ENCODE results near the gene FKBP7.
"Not testable (repeated sequence)": the region's sequence is repeated elsewhere in the genome, so short reads cannot be mapped to it uniquely, and the experiment has no call there.

The FKBP7 gene

DNA sequence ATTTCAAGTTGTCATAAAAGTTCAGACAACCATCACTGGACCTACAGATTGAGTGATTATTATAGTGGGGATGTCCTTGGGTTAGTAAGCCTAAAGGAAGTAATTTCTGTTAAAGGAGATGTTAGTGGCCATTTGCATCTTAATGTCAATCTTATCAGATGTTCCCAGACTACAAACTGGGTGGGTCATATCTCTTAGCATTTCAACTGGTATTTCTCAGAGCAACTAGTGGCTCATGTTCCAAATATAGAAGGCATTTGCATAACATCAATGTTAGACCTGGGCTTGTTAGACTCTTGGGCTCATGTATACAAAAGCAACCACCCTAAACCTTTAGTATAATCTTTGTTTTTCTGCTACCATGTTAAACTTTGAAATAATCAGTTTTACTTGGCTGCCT, 19.7 kb upstream of the FKBP7 start:
- no peak for DNase-seq

DNA sequence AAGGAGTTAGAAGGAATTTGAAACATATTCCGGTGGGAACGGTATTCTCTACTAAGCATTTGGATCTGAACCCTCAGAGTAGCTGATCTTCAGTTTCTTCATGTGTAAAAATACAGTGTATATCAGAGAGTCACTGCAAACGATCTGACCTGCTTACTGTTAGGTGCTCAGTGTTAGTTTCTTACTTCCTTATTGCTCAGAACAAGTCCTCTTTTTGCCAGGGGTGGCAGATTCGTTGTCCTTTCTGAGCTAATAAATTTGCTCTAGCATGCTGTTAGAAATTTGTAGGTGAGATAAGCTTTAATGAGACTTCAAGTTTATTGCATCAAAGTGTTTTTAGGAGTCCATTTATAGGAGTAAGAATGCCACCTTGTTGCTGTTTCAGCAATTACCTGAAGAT, 17.6 kb upstream of the FKBP7 start:
- DNase-seq: no peak

DNA sequence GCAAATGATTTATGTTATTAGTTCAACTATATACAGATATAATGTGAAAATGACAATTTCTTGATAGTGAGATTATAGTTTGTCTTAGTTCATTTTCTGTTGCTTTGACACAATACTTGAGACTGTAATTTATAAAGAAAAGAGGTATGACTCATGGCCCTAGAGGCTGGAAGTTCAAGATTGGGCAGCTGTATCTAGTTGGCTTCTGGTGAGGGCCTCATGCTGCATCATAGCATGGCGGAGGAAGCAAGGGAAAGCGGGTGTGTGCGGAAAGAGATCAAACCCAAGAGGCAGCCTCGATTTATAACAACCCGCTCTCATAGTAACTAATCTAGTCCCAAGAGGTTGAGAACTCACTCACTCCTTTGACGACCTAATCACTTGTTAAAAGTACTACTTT, 13.2 kb upstream of the FKBP7 start:
- no peak for DNase-seq

DNA sequence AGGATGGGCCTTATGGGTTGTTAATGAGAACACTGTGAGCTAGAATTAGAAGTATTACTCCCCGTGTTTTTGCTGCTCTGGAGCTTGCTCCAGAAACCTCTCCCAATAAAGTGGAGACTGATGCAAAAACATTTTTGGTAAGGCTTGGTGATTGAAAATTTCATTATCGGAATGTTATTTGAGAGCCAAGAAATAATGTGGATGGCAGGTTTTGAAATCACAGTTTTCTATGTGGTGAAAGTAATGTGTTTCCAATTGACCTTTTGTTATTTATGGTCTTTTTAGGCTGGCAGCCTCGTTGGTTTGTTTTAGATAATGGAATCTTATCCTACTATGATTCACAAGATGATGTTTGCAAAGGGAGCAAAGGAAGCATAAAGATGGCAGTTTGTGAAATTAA, 7.0 kb upstream of the FKBP7 start:
- DNase-seq: no peak

DNA sequence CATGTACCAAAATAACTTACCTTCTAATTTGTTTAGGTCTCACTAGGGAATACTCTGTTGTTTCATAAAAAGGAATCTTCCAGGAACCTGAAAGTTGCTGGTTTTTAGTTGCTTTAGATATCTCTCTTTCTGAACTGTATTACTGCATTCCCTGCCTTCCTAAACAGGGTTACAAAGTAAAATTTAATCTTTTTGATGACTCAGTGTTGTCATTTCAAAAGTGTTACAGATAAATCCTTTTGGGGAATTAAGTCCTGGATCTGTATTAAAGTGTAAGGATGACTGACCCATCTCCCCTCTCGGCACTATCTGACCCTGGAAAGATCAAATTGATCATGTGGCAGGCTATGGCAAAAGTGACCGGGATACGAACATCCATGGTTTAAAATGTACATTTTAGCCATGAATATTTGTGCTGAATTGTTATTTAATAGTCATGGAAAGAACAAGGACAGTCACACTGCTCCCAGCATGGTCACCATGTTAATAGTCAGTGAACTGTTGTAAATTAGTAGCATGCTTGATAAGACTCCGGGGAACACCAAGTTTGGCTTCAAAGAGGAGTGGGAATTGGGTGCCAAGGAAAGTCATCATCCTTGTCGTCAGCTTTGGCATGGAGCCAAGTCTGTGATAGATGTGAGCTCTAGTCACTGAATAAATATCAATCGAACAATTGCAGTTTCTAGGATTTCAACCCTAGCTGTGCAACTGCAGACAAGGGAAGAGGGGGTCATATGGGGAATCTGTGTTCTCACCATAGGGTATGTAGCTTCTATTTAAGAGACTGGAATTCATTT, 6.0 kb upstream of the FKBP7 start:
- DNase-seq: no peak

DNA sequence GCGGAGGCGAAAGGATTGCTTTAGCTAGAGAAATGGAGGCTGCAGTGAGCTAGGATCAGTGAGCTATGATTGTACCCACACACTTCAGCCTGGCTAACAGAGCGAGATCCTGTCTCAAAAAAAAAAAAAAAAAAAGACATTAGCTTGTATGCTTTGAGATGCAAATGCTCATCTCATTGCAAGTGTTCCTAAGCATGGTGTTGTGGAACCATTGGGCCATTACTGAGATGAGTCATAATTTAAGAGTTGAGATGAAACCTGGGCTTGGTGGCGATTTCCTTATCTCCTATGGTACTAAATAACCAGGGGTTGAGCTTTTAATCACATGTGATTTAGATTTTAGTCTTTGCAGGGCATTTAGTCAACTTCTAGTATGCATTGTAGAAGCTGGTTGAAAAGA, 4.0 kb upstream of the FKBP7 start:
- no peak for DNase-seq

DNA sequence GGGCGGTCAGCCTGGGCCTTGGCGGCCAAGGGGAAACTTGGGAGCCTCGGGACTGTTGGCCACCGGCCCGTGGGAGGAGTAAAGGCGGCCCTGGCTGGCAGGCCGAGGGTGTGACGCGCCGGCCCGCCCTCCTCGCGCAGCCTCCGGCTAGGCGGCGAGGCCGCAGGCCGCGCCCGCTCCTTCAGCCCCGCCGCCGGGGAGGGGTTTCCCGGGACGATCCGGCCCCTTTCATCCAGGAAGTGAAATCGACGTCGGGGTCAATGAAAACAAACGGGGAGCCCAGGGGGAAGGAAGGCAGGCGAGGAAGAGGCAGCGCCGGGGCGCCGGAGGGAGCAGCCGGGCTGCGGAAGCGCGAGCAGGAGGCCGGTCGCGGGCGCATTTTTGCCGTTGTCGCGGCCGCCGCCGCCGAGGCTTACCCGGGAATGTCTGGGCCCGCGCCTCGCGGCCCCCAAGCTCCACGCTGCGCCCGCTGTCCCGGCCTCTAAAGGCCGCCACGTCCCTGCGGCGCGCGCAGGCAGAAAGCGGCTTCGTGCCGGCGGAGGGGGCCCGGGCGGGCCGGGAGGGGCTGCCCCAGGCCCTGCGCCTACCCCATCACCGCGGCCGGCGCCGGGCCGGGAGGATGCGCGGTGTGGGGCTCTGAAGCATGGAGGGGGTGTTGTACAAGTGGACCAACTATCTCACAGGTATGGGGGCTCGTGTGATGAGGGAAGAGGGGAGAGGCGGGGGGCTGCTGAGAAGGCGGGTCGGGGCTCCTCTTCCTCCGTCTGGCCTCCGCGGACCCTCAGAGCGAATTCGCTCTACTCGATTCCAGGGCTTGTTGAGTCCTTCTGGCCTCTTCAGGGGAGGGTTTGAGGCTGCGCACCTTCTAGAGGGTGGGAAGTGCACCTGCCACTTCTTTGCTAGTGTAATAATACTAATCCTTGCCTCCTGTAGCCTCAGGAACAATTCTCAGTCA, 2.1 kb upstream of the FKBP7 start, which contains the start of gene PLEKHA3:
TSS of gene PLEKHA3 (plus strand) at position 231 of the 955 bp plus-strand sequence. CDS start at position 644, 413 bp downstream.
- DNase-seq: peak; percentile 98

DNA sequence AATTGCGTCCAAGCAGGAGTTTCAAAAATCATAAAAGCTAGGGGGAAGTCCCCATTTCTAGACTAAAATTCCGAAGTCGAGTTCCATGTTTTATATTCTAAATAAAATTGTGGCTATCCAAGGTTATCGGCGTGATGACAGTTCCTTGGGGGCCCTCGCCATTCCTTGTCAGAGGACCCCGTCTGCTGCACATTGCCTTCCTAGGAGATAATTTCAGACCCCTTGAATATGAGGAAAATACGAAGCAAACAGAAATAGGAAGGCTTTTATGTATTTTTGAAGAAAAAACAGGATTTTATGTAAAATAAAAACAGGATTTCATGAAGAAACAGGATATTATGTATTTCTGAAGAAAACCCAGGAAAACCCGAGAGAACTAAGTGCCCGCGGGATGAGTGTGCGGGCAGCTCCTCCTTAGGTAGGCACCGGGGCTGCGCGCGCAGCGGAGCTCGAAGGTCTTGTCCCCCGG, 1.4 kb upstream of the FKBP7 start:
- DNase-seq: no peak

DNA sequence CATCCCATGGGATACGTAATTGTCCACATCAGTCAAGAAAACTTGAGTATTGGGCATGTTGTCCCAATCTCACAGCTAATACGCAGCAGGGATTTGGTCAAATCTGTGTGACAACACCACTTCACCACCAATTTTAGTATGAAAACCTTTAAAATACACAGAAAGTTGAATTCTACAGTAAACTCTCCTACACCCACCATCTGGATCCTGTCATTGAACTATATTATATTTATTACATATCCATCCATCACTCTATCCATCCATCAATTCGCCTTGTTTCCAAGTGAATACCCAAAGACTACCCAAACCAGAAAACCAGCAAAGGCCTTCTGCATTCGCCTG, 846 bp upstream of the FKBP7 start:
- DNase-seq: no peak

DNA sequence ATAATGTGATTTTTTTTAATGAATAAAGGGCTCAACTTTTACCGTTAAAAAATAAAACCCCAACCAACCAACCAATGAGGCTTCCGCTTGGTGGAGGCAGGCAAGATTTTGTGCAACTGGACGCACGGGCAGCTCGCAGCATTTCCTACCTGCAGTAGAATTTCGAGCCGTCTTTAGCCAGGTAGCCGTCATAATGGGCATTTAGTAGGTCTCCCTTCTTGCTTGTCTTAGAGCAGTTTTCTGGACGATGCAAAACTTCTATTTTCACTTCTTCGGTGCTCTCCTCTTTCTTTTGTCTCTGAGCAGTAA, 316 bp downstream of the FKBP7 start:
- DNase-seq: no peak

DNA sequence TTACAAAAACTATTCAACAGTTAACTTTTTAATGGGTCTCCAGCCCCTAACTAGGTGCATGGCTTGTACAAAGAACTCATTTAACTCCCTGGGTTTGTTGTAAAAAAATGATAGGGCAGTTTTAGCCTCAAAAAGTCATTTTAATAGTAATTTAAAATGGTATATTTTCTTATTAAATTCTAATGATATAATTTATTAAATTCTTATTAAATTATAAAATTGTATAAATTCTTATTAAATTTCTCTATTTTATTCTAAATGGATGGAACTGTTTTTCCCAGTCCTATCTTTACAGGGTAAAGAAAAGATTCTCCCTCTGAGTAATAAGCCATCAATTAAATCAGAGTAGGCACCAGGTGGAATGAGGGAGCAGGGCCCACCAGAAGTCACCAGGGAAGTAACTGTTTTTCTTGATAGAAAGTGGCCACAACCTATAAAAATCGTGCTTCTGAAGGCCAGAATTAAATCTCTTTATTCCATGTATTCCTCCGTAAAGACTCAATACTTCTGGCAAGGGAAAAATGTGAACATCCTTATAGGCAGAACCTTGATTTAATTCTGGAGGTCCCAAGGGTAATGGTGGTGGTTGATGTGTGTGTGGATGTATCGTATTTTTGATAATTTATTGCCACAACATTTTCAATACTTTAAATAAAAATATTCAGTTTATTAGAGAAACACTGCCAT, 814 bp downstream of the FKBP7 start:
- DNase-seq: no peak

DNA sequence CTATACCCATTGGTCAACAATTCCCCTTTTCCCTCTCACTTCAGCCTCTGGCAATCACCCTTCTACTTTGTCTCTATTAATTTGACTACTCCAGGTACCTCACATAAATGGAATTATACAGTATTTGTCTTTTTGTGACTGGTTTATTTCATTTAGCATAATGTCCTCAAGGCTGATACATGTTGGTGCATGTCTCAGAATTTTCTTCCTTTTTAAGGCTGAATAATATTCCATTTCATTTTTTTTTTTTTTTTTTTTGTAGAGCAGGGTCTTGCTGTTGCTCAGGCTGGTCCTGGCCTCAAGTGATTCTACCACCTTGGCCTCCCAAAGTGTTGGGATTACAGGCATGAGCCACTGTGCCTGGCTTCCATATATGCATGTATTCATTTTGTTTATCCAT, 1.9 kb downstream of the FKBP7 start:
- no peak for DNase-seq

DNA sequence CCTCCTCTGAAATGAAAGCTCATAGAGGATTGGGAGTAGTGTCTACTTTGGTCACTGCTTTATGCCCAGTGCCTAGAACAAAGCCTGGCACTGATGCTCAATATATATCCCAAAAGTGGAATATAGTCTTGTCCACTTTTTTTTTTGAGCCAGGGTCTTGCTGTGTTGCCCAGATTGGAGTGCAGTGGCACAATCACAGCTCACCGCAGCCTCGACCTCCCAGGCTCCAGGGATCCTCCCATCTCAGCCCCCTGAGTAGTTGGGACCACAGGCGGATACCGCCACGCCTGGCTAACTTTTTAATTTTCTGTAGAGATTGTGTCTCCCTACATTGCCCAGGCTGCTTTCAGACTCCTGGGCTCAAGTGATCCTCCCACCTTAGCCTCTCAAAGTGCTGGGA, 3.8 kb downstream of the FKBP7 start:
- DNase-seq: no peak

DNA sequence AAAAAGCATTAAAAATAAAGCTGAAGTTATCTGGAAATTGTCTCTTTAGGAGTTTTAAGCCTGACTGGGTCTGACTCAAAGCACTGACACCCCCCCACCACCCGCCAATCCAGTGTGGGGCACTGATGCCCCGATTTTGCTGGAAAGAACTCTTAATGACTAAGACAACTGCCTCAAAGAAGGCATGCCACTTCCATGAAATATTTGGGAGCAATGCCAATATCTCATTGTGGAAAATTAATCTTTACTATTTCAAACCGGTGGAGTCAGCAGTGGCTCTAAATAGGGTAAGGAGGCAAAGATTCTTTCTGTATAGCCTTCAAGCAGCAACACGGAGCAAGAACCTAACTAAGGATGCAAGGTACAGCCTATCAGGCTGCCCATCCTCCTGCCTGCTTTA, 4.5 kb downstream of the FKBP7 start:
- no peak for DNase-seq

DNA sequence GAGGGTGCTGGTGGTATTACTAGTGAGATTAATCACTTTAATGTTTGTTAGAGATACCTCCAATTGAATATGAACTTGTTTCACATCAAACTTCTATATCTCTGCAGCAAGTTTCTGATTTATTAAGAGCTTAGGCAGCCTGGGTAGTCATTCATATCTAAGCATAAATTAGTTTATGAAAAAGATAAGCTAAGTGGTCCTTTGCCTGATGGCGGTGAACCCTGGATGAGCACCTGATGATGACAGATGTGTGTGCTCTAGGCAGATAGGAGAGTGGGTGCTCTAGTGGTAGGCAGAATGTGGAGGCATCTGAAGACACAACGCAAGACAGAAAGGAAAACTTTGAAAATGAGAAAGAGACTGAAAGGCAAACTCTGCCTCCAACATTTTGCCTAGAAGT, 5.0 kb downstream of the FKBP7 start:
- DNase-seq: no peak

DNA sequence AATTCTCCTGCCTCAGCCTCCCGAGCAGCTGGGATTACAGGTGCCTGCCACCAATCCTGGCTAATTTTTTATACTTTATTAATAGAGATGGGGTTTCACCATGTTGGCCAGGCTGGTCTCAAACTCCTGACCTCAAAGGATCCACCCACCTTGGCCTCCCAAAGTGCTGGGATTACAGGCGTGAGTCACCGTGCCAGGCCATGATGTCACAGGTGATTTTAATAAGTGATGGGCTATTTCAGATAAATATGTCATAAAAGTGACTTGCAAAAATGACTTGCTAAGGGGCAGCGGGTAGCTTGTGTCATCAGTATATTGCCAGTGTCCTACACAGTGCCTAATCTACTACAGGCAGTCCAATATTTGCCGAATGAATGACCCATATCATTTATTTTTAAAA, 7.1 kb downstream of the FKBP7 start:
- not testable (repeated sequence) for DNase-seq

DNA sequence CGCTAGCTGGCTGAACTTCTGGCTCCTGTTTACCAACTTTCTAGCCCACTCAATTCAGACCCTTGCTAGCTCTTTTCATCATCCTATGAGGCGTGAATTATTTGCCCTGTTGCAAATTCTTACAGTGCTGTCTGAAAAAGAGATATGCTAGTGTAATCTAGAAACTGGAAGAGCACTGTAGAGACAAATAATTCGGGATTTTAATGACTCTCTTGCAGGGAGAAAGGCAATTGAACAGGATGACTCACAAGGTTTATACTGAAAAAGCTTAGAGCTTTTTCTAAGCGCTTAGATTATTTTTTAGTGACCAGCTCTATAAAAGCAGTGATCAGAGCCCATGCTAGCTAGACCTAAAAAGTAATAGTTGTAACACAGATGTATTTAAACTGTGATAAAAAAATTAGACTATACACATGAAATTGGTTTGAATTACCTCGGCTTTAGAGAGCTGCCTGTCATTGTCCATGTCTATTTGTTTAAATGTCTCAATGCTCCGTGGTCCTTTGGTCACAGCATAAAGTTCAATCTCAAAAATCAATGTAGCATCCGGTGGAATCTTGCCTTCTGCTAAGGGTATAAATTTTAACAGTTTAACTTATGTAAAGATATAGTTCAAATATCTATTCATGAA, 9.1 kb downstream of the FKBP7 start:
- DNase-seq: no peak

DNA sequence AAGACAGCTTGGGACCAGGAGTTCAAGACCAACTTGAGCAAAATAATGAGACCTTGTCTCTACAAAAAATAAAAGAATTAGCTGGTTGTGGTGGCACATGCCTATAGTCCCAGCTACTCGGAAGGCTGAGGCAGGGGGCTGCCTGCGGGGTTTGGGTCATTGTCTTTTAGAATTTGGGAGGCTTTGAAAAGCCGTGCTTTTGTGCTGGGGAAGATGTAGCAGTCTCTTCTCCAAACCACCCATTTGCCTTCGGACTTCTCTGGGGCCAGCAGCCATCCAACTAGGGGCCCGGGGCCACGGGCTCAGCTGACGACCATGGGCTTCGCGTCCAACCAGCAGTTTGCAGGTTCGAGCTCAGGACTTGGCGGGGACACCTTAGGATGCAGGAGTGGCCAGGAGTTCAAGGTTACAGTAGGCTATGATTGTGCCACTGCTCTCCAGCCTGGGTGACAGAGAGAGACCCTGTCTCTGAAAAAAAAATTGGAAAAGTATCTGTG, 21.0 kb downstream of the FKBP7 start:
- no peak for DNase-seq

DNA sequence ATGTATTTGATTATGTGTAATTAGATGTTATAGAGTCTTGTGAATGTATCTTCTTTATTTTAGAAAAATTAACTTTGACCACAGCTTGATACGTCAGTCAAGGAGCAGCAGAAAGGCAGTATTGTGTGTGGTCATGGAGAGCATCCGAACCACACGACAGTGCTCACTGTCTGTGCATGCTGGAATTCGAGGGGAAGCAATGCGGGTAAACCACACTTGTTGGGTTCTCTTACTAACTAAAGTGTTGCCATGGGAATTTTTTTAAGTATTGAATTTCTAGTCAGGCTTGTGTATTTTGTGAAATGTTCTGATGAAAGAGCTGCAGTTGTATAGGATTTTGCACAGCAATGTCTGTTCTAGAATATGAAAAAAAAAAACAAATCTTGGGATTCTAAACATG, 22.5 kb downstream of the FKBP7 start:
- no peak for DNase-seq

DNA sequence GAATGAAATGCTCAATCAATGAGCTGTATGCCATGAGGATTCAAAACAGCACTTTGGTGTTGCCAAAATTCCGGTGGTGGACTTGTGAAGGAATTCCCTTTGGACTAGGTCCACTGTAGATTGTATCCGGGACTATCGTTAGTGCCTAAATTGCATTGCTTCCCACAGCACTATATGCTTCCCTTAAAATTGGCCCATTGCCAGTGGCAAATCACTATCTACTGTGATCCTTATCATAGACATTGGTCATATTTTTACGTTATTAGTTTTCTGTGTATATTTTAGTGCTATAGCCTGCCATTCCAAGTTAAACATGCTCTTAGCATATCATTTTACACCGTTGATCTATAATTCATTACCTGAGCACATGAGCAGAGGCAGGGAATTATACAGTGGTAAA, 25.5 kb downstream of the FKBP7 start:
- DNase-seq: no peak

DNA sequence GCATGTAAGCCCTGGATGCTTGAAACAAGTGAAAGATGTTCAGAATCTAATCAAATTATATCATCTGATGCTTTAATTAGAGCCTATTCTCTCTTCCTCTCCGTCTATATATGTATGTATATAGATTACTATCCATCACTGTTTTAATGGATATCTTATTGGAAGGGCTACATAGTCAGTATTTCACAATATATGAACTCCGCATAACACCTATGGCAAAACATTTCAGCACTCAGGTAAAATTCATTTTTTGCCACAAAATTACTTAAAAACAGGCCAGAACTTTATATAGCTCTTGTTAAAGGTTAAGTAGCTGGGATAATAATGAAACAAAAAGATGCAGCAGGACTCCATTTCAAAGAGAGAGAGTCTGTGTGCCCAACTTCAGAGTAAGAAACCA, 26.1 kb downstream of the FKBP7 start:
- no peak for DNase-seq

DNA sequence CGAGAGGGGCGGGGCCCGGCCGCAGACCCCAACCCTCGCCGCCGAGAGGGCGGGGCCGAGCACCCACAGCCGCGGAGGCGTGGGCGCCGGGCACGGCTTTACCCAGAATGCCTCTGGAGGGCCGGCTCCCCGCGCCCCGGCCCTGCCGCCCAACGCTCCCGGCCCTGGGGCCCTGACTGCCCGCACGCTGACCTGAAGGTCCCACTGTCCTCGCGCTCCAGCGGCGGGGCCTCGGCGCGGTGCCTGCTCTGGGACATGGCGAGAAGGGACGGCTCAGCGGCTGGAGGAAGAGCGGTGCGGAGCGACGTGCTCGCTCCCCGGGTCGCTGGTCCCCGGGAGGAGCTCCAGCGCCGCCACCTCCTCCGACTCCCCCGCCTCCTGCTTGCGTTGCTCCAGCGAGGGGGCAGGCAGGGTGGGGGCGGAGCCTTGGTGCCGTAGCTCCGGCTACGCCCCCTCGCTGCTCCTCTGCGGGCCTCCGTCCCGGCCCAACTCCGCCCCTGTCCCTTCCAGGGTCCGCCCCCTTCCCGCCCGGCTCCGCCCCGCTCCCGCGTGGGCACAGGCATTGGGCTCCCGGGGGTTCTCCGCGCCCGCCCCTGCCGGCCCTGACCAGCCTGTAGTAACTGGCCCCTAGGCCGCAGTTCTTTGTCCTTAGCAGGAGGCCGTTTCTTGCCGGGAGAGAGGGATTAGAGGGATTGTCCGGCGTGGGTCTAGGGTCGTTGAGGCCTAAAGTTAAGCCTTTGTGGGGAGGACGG, 27.4 kb downstream of the FKBP7 start, which contains the start of the genes PJVK and PRKRA:
TSS of gene PJVK (plus strand) at position 605 of the 752 bp plus-strand sequence. CDS start 2,032 bp downstream, outside the sequence.
TSS of gene PRKRA (minus strand) at position 402 of the 752 bp plus-strand sequence. CDS start at position 257, 145 bp downstream.
- peak; percentile 99 for DNase-seq
